WTC11 (cell line): ENCODE measurements around the gene CEP72. TPM values are rescaled to one million over a fixed set of nuclear protein-coding genes. Genes with fewer than 3 reads are reported as not detected.

ENCODE experiments used
- ATAC-seq: fragments of 200-7000 bp; cut with Tn5 transposase; 2 replicates; pipeline ENCODE4 v1.10.0; 2021; ENCODE audit warnings: mild to moderate bottlenecking, moderate library complexity
- CTCF ChIA-PET: fragments of 300-600 bp; sonication (Branson Sonifier 250); formaldehyde crosslinking; loops from one replicate; lab custom pipeline; 2021; ENCODE audit warnings: antibody characterized with exemption; lab: Charles Lee
- POLR2A ChIA-PET: fragments of 350-600 bp; sonication (Branson Sonifier 250); formaldehyde crosslinking; loops from one replicate; lab custom pipeline; 2021; ENCODE audit warnings: antibody characterized with exemption; lab: Charles Lee
- DNase-seq: peaks from one replicate; pipeline ENCODE4 v3.0.0; 2021; ENCODE audit warnings: low spot score
- H3K27ac Mint-ChIP-seq: 2 replicates; pipeline ENCODE4 v1.8.0; 2021; ENCODE audit warnings: mixed read lengths
- H3K27me3 Mint-ChIP-seq: 2 replicates; pipeline ENCODE4 v1.8.0; 2021; ENCODE audit warnings: low read depth, mild to moderate bottlenecking, moderate library complexity, mixed read lengths
- H3K36me3 Mint-ChIP-seq: 2 replicates; pipeline ENCODE4 v1.8.0; 2021; ENCODE audit warnings: mixed read lengths
- H3K4me1 Mint-ChIP-seq: 2 replicates; pipeline ENCODE4 v1.8.0; 2022; ENCODE audit warnings: mixed read lengths
- H3K4me3 Mint-ChIP-seq: 2 replicates; pipeline ENCODE4 v1.8.0; 2021; ENCODE audit warnings: mild to moderate bottlenecking, moderate library complexity, mixed read lengths
- H3K9me3 Mint-ChIP-seq: 2 replicates; pipeline ENCODE4 v1.8.0; 2021; ENCODE audit warnings: mixed read lengths
- E2F1 ChIP-seq: sonication (generic); formaldehyde crosslinking; IDR thresholded peaks from 2 replicates; pipeline ENCODE4 v1.8.0; 2022; ENCODE audit warnings: mild to moderate bottlenecking, missing genetic modification reagents
- FOXP1 ChIP-seq: sonication (generic); formaldehyde crosslinking; IDR thresholded peaks from 2 replicates; pipeline ENCODE4 v1.8.0; 2022; ENCODE audit warnings: missing genetic modification reagents, mild to moderate bottlenecking, moderate library complexity, borderline replicate concordance
- GABPB1 ChIP-seq: sonication (generic); formaldehyde crosslinking; IDR thresholded peaks from 2 replicates; pipeline ENCODE4 v1.8.1; 2023; ENCODE audit warnings: mild to moderate bottlenecking, missing genetic modification reagents
- NFATC4 ChIP-seq: fragments of 250-450 bp; sonication (Bioruptor Pico); IDR thresholded peaks from 2 replicates; pipeline ENCODE4 v1.9.0; 2021; ENCODE audit warnings: mild to moderate bottlenecking
- NR2C2 ChIP-seq: sonication (generic); formaldehyde crosslinking; IDR thresholded peaks from 2 replicates; pipeline ENCODE4 v1.8.0; 2022; ENCODE audit warnings: mild to moderate bottlenecking, missing genetic modification reagents
- RELA ChIP-seq: sonication (generic); formaldehyde crosslinking; IDR thresholded peaks from 2 replicates; pipeline ENCODE4 v1.8.1; 2022; ENCODE audit warnings: missing genetic modification reagents, mild to moderate bottlenecking, borderline replicate concordance
- RORB ChIP-seq: fragments of 250-450 bp; sonication (Bioruptor Pico); IDR thresholded peaks from 2 replicates; pipeline ENCODE4 v1.9.0; 2021; ENCODE audit warnings: mild to moderate bottlenecking
- SOX15 ChIP-seq: fragments of 250-450 bp; sonication (Bioruptor Pico); IDR thresholded peaks from 2 replicates; pipeline ENCODE4 v1.9.0; 2021; ENCODE audit warnings: mild to moderate bottlenecking
- SP1 ChIP-seq: sonication (generic); formaldehyde crosslinking; conservative IDR thresholded peaks from 2 replicates; pipeline ENCODE4 v1.8.1; 2022; ENCODE audit warnings: missing genetic modification reagents
- TEAD1 ChIP-seq: sonication (generic); formaldehyde crosslinking; IDR thresholded peaks from 2 replicates; pipeline ENCODE4 v1.8.0; 2022; ENCODE audit warnings: mild to moderate bottlenecking, missing genetic modification reagents
- TEAD4 ChIP-seq: sonication (generic); formaldehyde crosslinking; IDR thresholded peaks from 2 replicates; pipeline ENCODE4 v1.8.0; 2022; ENCODE audit warnings: mild to moderate bottlenecking, missing genetic modification reagents
- ZBTB21 ChIP-seq: sonication (generic); formaldehyde crosslinking; IDR thresholded peaks from 2 replicates; pipeline ENCODE4 v1.8.1; 2023; ENCODE audit warnings: mild to moderate bottlenecking, missing genetic modification reagents, borderline replicate concordance
- ZNF121 ChIP-seq: sonication (generic); formaldehyde crosslinking; IDR thresholded peaks from 2 replicates; pipeline ENCODE4 v1.8.0; 2023; ENCODE audit warnings: missing genetic modification reagents
- ZNF423 ChIP-seq: fragments of 250-450 bp; sonication (Bioruptor Pico); IDR thresholded peaks from 2 replicates; pipeline ENCODE4 v2.1.2; 2022; ENCODE audit warnings: mild to moderate bottlenecking, moderate library complexity
- ZNF512 ChIP-seq: sonication (generic); formaldehyde crosslinking; IDR thresholded peaks from 2 replicates; pipeline ENCODE4 v1.8.1; 2022; ENCODE audit warnings: missing genetic modification reagents, borderline replicate concordance
- total RNA-seq: library from RNA; stranded (reverse); gene quantifications from 3 replicates; pipeline ENCODE4 v1.2.3, GENCODE V29; 2021
- TF ChIP-seq, protein P1 (sequence below): fragments of 250-450 bp; sonication (Bioruptor Pico); IDR thresholded peaks from 2 replicates; pipeline ENCODE4 v1.8.0; 2021; ENCODE audit warnings: mild to moderate bottlenecking
- TF ChIP-seq, protein P2 (sequence below): sonication (generic); formaldehyde crosslinking; IDR thresholded peaks from 2 replicates; pipeline ENCODE4 v1.8.0; 2022; ENCODE audit warnings: mild to moderate bottlenecking, missing genetic modification reagents
- TF ChIP-seq, protein P3 (sequence below): sonication (generic); formaldehyde crosslinking; IDR thresholded peaks from 2 replicates; pipeline ENCODE4 v1.8.0; 2023; ENCODE audit warnings: missing genetic modification reagents, mild to moderate bottlenecking, borderline replicate concordance
- TF ChIP-seq, protein P4 (sequence below): fragments of 250-450 bp; sonication (Bioruptor Pico); IDR thresholded peaks from 2 replicates; pipeline ENCODE4 v1.9.0; 2021; ENCODE audit warnings: mild to moderate bottlenecking
- TF ChIP-seq, protein P5 (sequence below): sonication (generic); formaldehyde crosslinking; IDR thresholded peaks from 2 replicates; pipeline ENCODE4 v1.8.0; 2022; ENCODE audit warnings: missing genetic modification reagents

Gene CEP72
- total RNA-seq, 1 experiment from 2014 or later, result 26.6 TPM

- no peak overlapping the region for H3K27ac Mint-ChIP-seq
- POLR2A ChIA-PET, result no interaction called here
- peaks cover 11% of the 10 kb centered on the region for H3K4me1 Mint-ChIP-seq
- H3K27me3 Mint-ChIP-seq, result peaks cover 22% of the 10 kb centered on the region
- TF ChIP-seq RORB (CRISPR knock-in tag), result no peak
- TF ChIP-seq TEAD1 (CRISPR knock-in tag), result no peak
- TF ChIP-seq TEAD4, result no peak
- TF ChIP-seq GABPB1, result no peak
- TF ChIP-seq NFATC4 (CRISPR knock-in tag), result no peak
- H3K4me3 Mint-ChIP-seq, result no peak overlapping the region
- H3K36me3 Mint-ChIP-seq, result peaks cover 4% of the 10 kb centered on the region
- peaks cover 32% of the 10 kb centered on the region for H3K9me3 Mint-ChIP-seq
- no peak for ATAC-seq
- CTCF ChIA-PET, result no interaction called here
- no peak for DNase-seq
Measured at GRCh38 chr5:581266-581665, 30.9 kb upstream of the CEP72 start.

- peaks cover 18% of the 10 kb centered on the region for H3K27me3 Mint-ChIP-seq
- TF ChIP-seq, protein P1, sequence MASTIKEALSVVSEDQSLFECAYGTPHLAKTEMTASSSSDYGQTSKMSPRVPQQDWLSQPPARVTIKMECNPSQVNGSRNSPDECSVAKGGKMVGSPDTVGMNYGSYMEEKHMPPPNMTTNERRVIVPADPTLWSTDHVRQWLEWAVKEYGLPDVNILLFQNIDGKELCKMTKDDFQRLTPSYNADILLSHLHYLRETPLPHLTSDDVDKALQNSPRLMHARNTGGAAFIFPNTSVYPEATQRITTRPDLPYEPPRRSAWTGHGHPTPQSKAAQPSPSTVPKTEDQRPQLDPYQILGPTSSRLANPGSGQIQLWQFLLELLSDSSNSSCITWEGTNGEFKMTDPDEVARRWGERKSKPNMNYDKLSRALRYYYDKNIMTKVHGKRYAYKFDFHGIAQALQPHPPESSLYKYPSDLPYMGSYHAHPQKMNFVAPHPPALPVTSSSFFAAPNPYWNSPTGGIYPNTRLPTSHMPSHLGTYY (CRISPR knock-in tag), result no peak
- no peak for TF ChIP-seq ZBTB21 (CRISPR knock-in tag)
- TF ChIP-seq ZNF121 (CRISPR knock-in tag), result no peak
- no peak for TF ChIP-seq FOXP1 (CRISPR knock-in tag)
- no peak for TF ChIP-seq E2F1 (CRISPR knock-in tag)
- TF ChIP-seq, protein P2, sequence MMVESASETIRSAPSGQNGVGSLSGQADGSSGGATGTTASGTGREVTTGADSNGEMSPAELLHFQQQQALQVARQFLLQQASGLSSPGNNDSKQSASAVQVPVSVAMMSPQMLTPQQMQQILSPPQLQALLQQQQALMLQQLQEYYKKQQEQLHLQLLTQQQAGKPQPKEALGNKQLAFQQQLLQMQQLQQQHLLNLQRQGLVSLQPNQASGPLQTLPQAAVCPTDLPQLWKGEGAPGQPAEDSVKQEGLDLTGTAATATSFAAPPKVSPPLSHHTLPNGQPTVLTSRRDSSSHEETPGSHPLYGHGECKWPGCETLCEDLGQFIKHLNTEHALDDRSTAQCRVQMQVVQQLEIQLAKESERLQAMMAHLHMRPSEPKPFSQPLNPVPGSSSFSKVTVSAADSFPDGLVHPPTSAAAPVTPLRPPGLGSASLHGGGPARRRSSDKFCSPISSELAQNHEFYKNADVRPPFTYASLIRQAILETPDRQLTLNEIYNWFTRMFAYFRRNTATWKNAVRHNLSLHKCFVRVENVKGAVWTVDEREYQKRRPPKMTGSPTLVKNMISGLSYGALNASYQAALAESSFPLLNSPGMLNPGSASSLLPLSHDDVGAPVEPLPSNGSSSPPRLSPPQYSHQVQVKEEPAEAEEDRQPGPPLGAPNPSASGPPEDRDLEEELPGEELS (CRISPR knock-in tag), result no peak
- no peak for TF ChIP-seq SP1 (CRISPR knock-in tag)
- TF ChIP-seq NR2C2 (CRISPR knock-in tag), result no peak
- TF ChIP-seq SOX15 (CRISPR knock-in tag), result no peak
- TF ChIP-seq ZNF512 (CRISPR knock-in tag), result no peak
- TF ChIP-seq, protein P3, sequence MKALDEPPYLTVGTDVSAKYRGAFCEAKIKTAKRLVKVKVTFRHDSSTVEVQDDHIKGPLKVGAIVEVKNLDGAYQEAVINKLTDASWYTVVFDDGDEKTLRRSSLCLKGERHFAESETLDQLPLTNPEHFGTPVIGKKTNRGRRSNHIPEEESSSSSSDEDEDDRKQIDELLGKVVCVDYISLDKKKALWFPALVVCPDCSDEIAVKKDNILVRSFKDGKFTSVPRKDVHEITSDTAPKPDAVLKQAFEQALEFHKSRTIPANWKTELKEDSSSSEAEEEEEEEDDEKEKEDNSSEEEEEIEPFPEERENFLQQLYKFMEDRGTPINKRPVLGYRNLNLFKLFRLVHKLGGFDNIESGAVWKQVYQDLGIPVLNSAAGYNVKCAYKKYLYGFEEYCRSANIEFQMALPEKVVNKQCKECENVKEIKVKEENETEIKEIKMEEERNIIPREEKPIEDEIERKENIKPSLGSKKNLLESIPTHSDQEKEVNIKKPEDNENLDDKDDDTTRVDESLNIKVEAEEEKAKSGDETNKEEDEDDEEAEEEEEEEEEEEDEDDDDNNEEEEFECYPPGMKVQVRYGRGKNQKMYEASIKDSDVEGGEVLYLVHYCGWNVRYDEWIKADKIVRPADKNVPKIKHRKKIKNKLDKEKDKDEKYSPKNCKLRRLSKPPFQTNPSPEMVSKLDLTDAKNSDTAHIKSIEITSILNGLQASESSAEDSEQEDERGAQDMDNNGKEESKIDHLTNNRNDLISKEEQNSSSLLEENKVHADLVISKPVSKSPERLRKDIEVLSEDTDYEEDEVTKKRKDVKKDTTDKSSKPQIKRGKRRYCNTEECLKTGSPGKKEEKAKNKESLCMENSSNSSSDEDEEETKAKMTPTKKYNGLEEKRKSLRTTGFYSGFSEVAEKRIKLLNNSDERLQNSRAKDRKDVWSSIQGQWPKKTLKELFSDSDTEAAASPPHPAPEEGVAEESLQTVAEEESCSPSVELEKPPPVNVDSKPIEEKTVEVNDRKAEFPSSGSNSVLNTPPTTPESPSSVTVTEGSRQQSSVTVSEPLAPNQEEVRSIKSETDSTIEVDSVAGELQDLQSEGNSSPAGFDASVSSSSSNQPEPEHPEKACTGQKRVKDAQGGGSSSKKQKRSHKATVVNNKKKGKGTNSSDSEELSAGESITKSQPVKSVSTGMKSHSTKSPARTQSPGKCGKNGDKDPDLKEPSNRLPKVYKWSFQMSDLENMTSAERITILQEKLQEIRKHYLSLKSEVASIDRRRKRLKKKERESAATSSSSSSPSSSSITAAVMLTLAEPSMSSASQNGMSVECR (CRISPR knock-in tag), result no peak
- no peak for TF ChIP-seq ZNF423 (CRISPR knock-in tag)
- TF ChIP-seq, protein P4, sequence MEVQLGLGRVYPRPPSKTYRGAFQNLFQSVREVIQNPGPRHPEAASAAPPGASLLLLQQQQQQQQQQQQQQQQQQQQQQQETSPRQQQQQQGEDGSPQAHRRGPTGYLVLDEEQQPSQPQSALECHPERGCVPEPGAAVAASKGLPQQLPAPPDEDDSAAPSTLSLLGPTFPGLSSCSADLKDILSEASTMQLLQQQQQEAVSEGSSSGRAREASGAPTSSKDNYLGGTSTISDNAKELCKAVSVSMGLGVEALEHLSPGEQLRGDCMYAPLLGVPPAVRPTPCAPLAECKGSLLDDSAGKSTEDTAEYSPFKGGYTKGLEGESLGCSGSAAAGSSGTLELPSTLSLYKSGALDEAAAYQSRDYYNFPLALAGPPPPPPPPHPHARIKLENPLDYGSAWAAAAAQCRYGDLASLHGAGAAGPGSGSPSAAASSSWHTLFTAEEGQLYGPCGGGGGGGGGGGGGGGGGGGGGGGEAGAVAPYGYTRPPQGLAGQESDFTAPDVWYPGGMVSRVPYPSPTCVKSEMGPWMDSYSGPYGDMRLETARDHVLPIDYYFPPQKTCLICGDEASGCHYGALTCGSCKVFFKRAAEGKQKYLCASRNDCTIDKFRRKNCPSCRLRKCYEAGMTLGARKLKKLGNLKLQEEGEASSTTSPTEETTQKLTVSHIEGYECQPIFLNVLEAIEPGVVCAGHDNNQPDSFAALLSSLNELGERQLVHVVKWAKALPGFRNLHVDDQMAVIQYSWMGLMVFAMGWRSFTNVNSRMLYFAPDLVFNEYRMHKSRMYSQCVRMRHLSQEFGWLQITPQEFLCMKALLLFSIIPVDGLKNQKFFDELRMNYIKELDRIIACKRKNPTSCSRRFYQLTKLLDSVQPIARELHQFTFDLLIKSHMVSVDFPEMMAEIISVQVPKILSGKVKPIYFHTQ, result no peak
- TF ChIP-seq, protein P5, sequence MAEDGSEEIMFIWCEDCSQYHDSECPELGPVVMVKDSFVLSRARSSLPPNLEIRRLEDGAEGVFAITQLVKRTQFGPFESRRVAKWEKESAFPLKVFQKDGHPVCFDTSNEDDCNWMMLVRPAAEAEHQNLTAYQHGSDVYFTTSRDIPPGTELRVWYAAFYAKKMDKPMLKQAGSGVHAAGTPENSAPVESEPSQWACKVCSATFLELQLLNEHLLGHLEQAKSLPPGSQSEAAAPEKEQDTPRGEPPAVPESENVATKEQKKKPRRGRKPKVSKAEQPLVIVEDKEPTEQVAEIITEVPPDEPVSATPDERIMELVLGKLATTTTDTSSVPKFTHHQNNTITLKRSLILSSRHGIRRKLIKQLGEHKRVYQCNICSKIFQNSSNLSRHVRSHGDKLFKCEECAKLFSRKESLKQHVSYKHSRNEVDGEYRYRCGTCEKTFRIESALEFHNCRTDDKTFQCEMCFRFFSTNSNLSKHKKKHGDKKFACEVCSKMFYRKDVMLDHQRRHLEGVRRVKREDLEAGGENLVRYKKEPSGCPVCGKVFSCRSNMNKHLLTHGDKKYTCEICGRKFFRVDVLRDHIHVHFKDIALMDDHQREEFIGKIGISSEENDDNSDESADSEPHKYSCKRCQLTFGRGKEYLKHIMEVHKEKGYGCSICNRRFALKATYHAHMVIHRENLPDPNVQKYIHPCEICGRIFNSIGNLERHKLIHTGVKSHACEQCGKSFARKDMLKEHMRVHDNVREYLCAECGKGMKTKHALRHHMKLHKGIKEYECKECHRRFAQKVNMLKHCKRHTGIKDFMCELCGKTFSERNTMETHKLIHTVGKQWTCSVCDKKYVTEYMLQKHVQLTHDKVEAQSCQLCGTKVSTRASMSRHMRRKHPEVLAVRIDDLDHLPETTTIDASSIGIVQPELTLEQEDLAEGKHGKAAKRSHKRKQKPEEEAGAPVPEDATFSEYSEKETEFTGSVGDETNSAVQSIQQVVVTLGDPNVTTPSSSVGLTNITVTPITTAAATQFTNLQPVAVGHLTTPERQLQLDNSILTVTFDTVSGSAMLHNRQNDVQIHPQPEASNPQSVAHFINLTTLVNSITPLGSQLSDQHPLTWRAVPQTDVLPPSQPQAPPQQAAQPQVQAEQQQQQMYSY (CRISPR knock-in tag), result no peak
- no peak for TF ChIP-seq RELA (CRISPR knock-in tag)
Measured at GRCh38 chr5:581941-582340, 30.2 kb upstream of the CEP72 start.

More at GRCh38 chr5:581941-582340, 30.2 kb upstream of the CEP72 start:
- H3K27ac Mint-ChIP-seq, result no peak overlapping the region
- ChIA-PET CTCF (no interaction called here), POLR2A (no interaction called here)
- peaks cover 11% of the 10 kb centered on the region for H3K4me1 Mint-ChIP-seq
- H3K36me3 Mint-ChIP-seq, result no peaks in the 10 kb centered on the region
- no peak overlapping the region for H3K4me3 Mint-ChIP-seq
- peaks cover 26% of the 10 kb centered on the region for H3K9me3 Mint-ChIP-seq
- DNase-seq, result no peak
- ATAC-seq, result no peak
